ENCODE measurements around the gene P3R3URF. TPM values are rescaled to one million over a fixed set of nuclear protein-coding genes. Genes with fewer than 3 reads are reported as not detected.

P3R3URF gene
- total and polyA plus RNA-seq, 2 donors (not counting 3 experiments of a cell fraction or from before 2014, with no cell fraction given), result not detected

DNA sequence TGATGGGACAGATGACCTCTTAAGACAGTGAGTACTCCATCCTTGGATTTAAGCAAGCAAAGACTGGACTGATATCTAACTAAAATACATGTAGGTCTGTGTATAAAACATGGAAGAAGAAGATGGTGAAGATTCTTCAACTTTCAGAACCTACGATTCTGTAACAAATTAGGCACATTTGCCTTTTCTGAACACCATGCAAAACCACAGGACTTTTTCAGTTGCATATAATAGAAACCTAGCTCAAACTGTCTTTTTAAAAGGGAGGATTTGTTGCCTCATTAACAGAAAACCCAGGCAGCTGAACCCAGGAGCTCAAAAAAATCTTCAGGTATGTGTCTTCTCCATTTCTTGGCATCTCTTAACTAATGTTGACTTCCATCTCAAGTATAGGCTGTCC is 16.1 kb downstream of the P3R3URF start:
- Histone ChIP-seq H3K9me3 (replicated peaks; ENCODE audit: control insufficient read depth, insufficient read depth, low read length) (no peaks in the 10 kb centered on the region), H3K4me3 (replicated peaks in 1 of 3; ENCODE audit: insufficient read depth in 1 of 3, low read depth in 1 of 3, low read length in 3 of 3) (no peak overlapping the region), H3K9ac (replicated peaks; ENCODE audit: extremely low read depth, insufficient read depth, low read length) (no peak overlapping the region), H3K36me3 (ENCODE audit: control insufficient read depth in 2 of 2, extremely low read depth in 1 of 2, insufficient read depth in 2 of 2, low read length in 2 of 2) (no peaks in the 10 kb centered on the region), H3K4me1 (ENCODE audit: control insufficient read depth, extremely low read depth, insufficient read depth, low read length) (no peaks in the 10 kb centered on the region), H3K27ac (ENCODE audit: insufficient read depth, low read depth, low read length) (no peak overlapping the region), H3K79me2 (ENCODE audit: control insufficient read depth, insufficient read depth, low read length) (no peaks in the 10 kb centered on the region), H4K20me1 (replicated peaks; ENCODE audit: control insufficient read depth, extremely low read depth, insufficient read depth, low read length) (no peaks in the 10 kb centered on the region), H3K4me2 (ENCODE audit: insufficient read depth, low read length) (no peak overlapping the region), H3K9me1 (replicated peaks; ENCODE audit: control insufficient read depth, extremely low read depth, insufficient read depth, low read length) (no peaks in the 10 kb centered on the region), H2AFZ (ENCODE audit: low read depth, low read length) (no peak overlapping the region), H3K27me3 (ENCODE audit: control insufficient read depth in 2 of 2, insufficient read depth in 2 of 2, low read length in 2 of 2) (peaks cover 0 to 15% of the 10 kb centered on the region in 2 experiments)
- dilution Hi-C loops (cut with MboI; ENCODE audit: extremely low pct_ligation_motif_present, low sequenced_read_pairs) (no loop called here), intact Hi-C loops (cut with micrococcal nuclease) (no loop called here)
- ChIA-PET CTCF (interaction anchor here (1.0 to 1.6 kb wide), 2 partner anchors 9 to 29 kb away, joined by 3 to 4 read pairs; no protein-coding TSS in a partner anchor), POLR2A (no interaction called here)
- TF ChIP-seq POLR2A (IDR thresholded peaks at IDR 0.05; ENCODE audit: low read depth, low read length), result no peak
- no peak for TF ChIP-seq JUN (IDR thresholded peaks at IDR 0.05; ENCODE audit: borderline replicate concordance, insufficient read depth, insufficient read length, low read depth)
- no peak for TF ChIP-seq EZH2 (IDR thresholded peaks at IDR 0.05; ENCODE audit: borderline replicate concordance, low read depth, low read length, severe bottlenecking)
- no peak for TF ChIP-seq FOS (IDR thresholded peaks at IDR 0.05; ENCODE audit: borderline replicate concordance, insufficient read depth, low read length)
- TF ChIP-seq, protein P1, sequence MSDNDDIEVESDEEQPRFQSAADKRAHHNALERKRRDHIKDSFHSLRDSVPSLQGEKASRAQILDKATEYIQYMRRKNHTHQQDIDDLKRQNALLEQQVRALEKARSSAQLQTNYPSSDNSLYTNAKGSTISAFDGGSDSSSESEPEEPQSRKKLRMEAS (IDR thresholded peaks at IDR 0.05; ENCODE audit: insufficient read depth, insufficient read length), result no peak
- TF ChIP-seq POLR2AphosphoS5 (IDR thresholded peaks at IDR 0.05; ENCODE audit: insufficient read depth, low read depth, low read length), result no peak
- no peak for TF ChIP-seq GATA2 (IDR thresholded peaks at IDR 0.05; ENCODE audit: insufficient read depth, insufficient read length, low read depth, low read length)
- TF ChIP-seq MYC (IDR thresholded peaks at IDR 0.05; ENCODE audit: low read depth, low read length), result no peak
- TF ChIP-seq, protein P2, sequence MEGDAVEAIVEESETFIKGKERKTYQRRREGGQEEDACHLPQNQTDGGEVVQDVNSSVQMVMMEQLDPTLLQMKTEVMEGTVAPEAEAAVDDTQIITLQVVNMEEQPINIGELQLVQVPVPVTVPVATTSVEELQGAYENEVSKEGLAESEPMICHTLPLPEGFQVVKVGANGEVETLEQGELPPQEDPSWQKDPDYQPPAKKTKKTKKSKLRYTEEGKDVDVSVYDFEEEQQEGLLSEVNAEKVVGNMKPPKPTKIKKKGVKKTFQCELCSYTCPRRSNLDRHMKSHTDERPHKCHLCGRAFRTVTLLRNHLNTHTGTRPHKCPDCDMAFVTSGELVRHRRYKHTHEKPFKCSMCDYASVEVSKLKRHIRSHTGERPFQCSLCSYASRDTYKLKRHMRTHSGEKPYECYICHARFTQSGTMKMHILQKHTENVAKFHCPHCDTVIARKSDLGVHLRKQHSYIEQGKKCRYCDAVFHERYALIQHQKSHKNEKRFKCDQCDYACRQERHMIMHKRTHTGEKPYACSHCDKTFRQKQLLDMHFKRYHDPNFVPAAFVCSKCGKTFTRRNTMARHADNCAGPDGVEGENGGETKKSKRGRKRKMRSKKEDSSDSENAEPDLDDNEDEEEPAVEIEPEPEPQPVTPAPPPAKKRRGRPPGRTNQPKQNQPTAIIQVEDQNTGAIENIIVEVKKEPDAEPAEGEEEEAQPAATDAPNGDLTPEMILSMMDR (IDR thresholded peaks at IDR 0.05; ENCODE audit: extremely low read depth in 1 of 2, insufficient read depth in 1 of 2, low read depth in 1 of 2, low read length in 2 of 2), result no peak
- DNase-seq (ENCODE audit: low read depth, low spot score) (no peak), FAIRE-seq (no peak)
- BruUV-seq (replicated peaks), result no TSS peak
